GM12878 (cell line): ENCODE results near the gene PRKN. TPM values are rescaled to one million over a fixed set of nuclear protein-coding genes. Genes with fewer than 3 reads are reported as not detected.

Experiments used
- KAT2A ChIP-seq: conservative IDR thresholded peaks from 2 replicates; pipeline ENCODE4 v1.6.1; 2011; ENCODE audit warnings: low read depth, low read length; ENCODE audit not compliant: control insufficient read depth
- NFIC ChIP-seq: IDR thresholded peaks from 2 replicates; pipeline ENCODE4 v1.6.1; 2012; ENCODE audit warnings: low read depth, mild to moderate bottlenecking, inconsistent platforms, low read length, moderate library complexity
- PAX5 ChIP-seq: IDR thresholded peaks from 2 replicates; pipeline ENCODE4 v1.6.1; 2011; ENCODE audit warnings: low read depth, low read length, borderline replicate concordance
- SMARCA5 ChIP-seq: fragments of 450-650 bp; IDR thresholded peaks from 2 replicates; pipeline ENCODE4 v1.6.1; 2017; ENCODE audit warnings: mild to moderate bottlenecking
- SUZ12 ChIP-seq: fragments of 200-600 bp; sonication (generic); IDR thresholded peaks from one replicate; pipeline ENCODE4 v1.6.1; 2018; ENCODE audit warnings: antibody characterized with exemption, mild to moderate bottlenecking; ENCODE audit not compliant: unreplicated experiment
- ZNF592 ChIP-seq: fragments of 450-650 bp; IDR thresholded peaks from 2 replicates; pipeline ENCODE4 v1.6.1; 2017; ENCODE audit warnings: mild to moderate bottlenecking, moderate library complexity
- ZNF687 ChIP-seq: fragments of 450-650 bp; IDR thresholded peaks from 2 replicates; pipeline ENCODE4 v1.6.1; 2017; ENCODE audit warnings: mild to moderate bottlenecking, moderate library complexity
- polyA plus RNA-seq, 11 experiments: library from polyadenylated mRNA; depleted of rRNA in 4 of 11; unstranded in 6 of 11; stranded (reverse) in 5 of 11; fragments of >200 nt; fragmentation: Nextera tagmentation in 4 of 11; fragmentation: Illumina TruSeq in 1 of 11; extraction: Ambion mirVana in 4 of 11; extraction: Trizol in 1 of 11; gene quantifications; 1 replicate in 1 of 11; 2 replicates in 10 of 11; pipeline versions ENCODE4 v1.2.1 to v1.2.3, GENCODE V29; 2011 to 2016; ENCODE audit warnings: inconsistent platforms in 2 of 11, missing spikeins in 2 of 11, low read depth in 1 of 11
- total RNA-seq, 4 experiments: library from RNA; depleted of rRNA in 3 of 4; stranded (reverse); fragments of >200 nt in 3 of 4; fragmentation: Illumina TruSeq in 1 of 4; extraction: Trizol in 1 of 4; gene quantifications; 2 replicates each; pipeline versions ENCODE4 v1.2.1 to v1.2.3, GENCODE V29; 2013 to 2021

The PRKN gene
- total and polyA plus RNA-seq, 10 of the 15 experiments (the other 5 are each of a cell fraction or from before 2014, with no cell fraction given) = 0.06 to 0.09 TPM; not detected in 8

GRCh38 chr6:162706232-162706631 lies 21.3 kb downstream of the PRKN start (continued):
- TF ChIP-seq ZNF592 (no peak), KAT2A (no peak), SUZ12 (no peak), SMARCA5 (no peak), ZNF687 (no peak), NFIC (no peak), PAX5 (no peak)
